Activated CD4-positive, alpha-beta T cell treated with anti-CD3 and anti-CD28 coated beads for 48 hours (primary cell): ENCODE data around the gene EIF3I.

ENCODE experiments used
- DNase-seq: peaks from one replicate; pipeline ENCODE4 v3.0.0-alpha.2; 2020

Gene EIF3I

GRCh38 chr1:32266921-32267591, 44.8 kb downstream of the EIF3I start:
- DNase-seq, result no peak

DNA sequence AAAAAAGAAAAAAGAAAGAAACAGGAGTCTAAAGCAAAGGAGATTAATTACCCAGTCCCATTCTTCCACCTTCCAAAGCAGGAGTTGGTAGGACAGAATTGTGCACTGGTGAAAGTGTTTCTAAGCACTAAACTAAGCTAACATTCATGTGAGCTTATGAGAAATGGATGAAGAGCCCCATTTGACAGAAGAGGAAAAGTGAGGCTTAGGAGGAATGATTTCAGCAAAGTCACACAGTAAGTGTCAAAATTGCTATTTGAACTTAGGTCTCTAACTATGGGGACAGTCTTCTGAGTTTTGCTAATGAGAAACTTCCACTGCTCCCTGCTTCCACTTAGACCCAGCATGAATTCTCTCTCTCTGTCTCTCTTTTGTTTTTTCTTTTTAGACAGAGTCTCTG, 47.5 kb downstream of the EIF3I start:
- DNase-seq, result no peak

- no peak for DNase-seq
Measured at GRCh38 chr1:32272557-32273390, 50.6 kb downstream of the EIF3I start.

- peak; percentile 84 for DNase-seq
Measured at GRCh38 chr1:32273391-32274208, 51.4 kb downstream of the EIF3I start.

GRCh38 chr1:32274646-32275340, 52.6 kb downstream of the EIF3I start:
- DNase-seq, result no peak

DNA sequence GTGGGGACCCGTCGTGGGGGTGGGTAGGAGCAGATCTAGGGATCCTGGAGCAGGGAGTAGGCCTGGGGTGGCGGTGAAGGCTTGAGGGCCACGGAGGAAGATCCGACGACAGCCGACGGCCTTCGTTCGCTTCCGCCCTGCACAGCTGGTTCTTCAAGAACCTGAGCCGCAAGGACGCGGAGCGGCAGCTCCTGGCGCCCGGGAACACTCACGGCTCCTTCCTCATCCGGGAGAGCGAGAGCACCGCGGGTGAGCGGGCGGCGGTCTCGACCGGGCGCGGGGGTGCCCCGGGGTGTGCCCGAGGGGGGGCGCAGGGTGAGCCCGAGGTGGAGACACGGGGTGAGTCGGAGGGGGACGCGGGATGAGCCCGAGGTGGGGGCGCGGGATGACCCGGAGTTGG, 53.2 kb downstream of the EIF3I start:
- DNase-seq, result no peak

GRCh38 chr1:32276032-32276782, 54.0 kb downstream of the EIF3I start:
- no peak for DNase-seq
